Inflammatory macrophage treated with lipopolysaccharide for 1 hour (primary cell): Measurements from ENCODE around the gene AGAP5.

Source experiments
- DNase-seq, 2 donors: peaks; one replicate each; pipeline ENCODE4 v3.0.0-alpha.2; 2020 to 2022

AGAP5 gene

DNA sequence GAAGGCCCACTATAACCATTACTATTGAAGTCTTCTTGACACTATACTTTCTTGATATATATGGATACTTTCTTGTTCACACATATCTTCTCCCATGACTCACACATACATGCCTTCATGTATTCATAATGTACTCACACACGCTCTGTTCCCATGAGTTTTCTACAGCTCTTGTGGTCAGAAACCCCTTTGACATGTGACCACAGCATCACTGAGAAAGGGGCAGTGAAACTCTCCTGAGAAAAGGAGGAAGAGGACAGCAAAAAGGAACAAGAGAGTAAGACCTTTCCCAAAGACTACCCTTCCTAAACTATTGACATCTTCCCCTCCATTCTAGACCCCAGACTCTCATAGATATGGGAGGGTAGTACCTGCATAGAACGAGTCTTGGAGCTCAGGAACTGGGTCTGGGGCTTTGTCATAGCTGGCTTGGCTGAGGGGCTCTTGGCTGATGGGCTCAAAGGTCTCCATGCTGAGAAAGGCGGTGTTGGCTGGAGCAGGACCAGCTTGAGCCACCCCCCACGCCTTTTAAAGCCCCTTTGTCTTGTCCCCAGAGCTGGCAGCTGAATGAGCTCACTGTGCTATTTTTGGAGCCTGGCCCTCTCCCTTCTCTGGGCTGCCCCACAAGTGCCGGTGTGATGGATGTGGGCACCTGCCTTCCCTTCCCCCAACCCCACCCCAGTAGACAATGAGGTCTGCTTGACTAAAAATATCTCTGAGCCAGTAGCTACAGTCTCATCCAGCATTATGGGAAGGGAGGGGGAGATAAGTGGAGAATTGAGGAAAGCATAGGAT is 47.2 kb downstream of the AGAP5 start:
- peak; percentile 48 to 59 for DNase-seq

DNA sequence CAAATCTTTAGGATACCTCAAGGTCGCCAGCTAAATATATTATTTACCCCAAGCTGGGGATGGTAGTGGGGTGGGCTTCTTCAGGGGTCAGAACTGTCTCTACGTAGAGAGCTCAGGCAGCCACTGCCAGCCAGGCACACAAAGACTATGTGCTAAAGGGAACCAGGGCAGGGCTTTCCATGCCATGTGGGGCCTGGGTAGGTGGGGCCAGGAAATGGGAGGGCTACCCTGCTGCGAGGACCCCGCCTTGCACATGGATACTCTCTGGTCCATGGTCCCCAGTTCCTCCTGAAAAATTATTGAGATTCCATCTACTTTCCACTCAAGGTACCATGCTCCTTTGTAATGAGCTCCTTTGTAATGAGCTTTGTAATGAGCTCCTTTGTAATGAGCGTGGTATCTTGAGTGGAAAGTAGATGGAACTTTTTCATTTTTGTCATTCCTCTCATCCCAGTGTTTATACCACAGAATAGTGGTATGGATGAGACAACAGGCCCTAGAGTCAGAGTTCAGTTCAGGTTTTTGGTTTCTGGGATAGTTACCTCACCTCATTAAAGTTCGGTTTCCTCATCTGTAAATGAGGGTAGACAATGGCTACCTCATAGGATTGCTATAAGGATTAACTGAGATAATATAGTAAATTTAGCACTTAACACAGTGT is 47.9 kb downstream of the AGAP5 start:
- no peak for DNase-seq

DNA sequence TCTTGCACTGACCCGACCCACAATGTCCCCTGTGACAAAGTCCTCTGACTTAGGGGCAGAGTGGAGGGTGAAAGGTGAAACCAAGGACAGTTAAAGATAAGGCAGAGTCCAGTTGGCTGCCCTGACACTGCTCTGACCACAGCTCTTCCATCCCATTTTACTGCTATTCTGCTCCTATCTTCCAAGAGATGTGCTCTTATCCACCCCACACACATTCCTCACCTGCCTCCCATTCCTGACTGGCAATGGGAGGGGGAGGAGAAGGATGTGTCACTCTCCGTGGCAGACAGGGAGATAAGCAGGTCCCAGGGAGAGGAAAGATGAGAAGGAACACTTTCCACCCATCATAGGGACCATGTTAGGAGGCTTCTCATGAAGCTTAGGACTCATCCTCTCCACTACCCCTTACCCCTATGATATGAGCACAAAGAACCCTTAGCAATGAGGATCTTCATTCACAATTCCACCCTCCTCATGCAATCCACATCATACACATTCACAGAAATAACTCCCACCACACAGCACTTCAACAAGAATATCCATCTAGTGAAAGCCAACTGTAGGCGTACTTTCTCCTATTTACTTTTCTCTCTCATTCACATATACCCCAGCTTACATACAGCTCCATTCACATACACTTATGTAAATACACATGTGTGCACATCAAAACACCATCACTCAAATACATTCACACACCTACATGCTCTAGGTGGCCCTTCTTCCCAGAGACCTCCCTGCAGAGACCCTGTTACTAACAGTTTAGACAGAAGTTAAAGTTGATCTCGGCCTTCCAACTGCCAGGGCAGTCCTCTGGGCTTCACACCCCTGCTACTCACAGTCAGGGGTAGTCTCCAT is 48.7 kb downstream of the AGAP5 start:
- no peak for DNase-seq

DNA sequence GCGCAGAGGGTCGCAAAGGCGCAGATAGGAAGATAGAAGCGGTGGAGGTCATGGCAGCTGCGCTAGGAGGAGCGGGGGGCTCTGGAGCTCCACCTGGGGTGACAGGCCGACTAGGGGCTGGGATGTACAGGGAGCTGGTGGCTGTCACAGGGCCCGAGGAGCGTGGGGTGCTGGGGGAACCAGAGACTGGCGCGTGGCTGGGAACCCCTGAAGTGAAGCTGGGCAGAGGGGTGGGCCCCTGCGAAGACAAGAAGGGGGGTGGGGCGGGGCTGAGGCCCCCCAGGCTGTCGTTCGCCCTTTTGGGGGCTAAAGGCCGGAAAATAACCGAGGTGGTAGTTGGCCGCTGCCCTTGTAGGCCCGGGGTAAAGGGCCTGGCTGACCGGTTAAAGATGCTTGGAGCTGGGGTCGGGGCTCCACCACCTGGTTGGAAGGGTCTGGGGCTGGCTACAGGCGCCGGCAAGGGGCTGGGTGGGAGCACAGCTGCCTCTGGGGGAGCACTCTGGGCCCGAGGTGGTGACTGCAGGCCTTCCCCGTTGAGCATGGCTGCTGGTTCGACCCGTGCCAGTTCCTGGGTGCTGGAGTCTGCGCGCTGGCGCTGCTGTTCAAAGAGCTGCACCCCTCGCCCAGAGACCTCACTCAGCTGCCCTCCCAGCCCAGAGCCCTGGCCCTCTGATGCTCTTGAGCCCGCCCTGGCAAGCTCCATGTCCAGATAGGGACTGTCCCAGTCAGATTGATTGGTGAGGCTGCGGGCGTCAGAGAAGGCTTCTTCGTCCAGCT is 49.8 kb downstream of the AGAP5 start:
- no peak for DNase-seq

DNA sequence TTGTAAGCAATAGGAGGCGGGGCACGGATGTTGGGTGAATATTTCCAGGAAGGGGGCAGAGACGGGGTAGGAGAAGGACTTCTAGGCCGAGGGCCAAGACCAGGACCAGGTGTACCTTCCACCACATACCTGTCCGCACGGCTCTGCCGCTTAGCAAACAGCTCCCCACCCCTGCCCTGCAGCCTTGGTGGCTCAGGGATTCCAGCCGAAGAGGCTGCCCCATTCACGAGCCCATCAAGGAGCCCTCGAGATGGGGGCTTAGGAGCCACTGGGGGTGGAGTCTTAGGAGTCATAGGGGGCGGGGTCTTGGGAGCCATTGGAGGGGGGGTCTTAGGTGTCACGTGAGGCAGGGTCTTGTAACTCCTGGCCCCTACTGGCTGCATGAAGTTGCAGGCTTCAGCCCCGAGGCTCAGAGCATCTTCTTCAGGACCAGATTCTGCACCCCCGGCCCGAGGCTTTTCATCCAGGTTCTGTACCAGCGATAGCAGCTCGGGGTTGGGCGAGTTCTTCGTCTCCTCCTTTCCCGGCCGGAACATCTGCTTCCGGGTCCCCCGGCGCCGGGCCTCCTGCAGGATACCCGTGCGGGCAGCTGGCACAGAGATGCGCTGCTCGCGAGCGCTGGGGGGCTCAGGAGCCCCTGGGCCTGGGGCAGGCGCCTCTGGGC is 50.6 kb downstream of the AGAP5 start:
- no peak for DNase-seq

DNA sequence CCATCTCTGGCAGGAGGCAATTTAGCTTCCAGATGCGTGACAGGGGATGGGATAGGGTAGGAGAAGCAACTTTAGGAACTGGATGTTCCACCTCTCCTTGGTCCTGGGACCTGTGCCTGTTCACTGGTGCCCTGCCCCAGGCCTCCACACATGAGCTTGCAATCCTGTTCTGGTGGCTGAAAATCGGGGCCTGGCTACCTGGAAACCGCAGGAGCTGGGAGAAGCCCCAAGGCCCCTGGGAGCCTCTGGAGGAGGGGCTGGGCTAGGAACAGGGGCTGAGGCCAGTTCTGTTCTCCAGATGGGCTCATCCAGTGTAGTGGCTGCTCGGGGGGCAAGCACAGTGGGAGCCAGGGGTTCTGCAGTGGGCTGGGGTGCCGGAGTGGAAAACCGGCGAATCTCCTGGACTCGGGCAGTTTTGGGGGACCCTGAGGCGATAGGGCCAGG is 51.3 kb downstream of the AGAP5 start:
- no peak for DNase-seq

DNA sequence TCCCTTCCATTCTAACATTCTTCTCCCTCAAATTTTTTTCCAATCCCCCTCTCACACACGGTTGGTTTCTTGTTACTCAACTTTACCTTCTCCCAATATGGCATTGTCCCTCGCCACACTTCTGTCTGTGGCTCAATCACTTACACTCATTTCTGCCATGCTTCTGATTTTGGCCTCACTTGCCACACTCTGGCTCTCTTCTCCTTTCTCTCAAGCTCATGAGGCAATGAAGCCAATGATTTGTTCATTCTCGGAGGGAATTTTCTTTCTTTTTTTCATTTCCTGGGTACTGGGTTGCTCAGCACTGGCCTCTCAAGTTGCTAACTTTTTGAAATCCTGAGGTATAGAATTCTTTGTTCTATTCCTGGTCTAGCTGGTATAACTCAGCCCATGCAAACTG is 52.7 kb downstream of the AGAP5 start:
- peak; percentile 78 to 81 for DNase-seq

DNA sequence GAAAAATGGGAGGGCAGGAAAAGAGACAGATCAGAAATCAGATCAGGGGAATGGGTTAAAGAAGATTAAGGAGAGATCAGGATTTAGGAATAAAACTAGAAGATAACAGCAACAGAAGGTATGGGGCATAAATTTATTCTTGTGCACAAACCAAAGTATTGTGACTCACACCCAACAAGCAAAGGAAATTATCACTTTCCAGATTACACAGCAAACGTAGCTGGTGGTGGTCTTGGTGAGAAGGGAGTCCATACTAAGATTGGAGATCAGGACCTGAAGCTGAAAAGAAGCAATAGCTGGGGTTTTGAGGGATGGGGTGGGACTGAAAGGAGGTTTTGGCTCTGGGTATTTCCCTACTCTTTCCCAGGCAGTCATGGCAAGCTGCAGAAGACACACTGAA is 53.1 kb downstream of the AGAP5 start:
- no peak for DNase-seq

DNA sequence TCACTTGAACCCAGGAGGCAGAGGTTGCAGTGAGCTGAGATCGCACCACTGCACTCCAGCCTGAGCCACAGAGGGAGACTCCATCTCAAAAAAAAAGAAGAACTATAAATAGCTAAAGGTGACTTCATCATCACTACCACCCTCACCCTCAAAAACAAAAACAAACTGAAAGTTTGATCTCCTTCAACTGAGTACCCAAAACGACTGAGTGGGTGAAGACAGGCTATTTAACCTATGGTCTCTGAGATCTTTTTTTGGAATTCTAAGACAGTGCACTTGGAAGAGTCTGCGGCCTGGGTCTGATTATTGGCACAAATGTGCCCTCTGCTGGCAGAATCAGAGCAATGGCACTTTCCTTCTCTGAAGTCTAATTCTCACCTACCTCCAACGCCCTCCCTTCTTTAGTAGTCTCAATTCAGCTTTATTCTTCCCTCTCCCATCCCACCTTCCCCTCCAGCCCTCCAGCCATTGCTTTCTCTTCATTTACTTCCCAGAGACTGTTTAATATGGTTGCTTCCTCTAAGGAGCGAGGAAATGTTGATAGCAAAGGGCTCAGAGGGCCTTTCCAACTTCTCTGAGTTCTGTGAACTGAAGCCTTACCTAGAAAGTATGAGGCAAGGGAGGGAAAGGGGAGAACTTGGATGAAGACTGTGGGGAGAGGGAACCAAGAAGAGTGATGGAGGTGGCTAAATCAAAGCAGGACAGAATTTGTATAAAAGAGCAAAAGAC is 53.7 kb downstream of the AGAP5 start:
- peak; percentile 49 to 66 for DNase-seq

DNA sequence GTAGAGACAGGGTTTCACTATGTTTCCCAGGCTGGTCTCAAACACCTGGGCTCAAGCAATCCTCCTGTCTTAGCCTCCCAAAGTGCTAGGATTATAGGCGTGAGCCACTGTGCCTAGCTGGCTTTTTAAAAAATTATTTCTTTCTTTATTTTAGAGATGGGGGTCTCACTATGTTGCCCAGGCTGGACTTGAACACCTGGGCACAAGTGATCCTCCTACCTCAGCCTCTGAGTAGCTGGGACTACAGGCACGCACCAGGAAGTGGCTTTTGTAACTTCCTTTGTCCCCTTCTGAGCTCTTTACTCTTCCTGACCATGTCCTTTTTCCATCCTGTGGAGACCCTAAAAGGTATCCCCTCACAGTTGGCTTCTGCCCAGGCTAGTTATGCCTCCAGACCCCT is 54.5 kb downstream of the AGAP5 start:
- DNase-seq, result no peak

DNA sequence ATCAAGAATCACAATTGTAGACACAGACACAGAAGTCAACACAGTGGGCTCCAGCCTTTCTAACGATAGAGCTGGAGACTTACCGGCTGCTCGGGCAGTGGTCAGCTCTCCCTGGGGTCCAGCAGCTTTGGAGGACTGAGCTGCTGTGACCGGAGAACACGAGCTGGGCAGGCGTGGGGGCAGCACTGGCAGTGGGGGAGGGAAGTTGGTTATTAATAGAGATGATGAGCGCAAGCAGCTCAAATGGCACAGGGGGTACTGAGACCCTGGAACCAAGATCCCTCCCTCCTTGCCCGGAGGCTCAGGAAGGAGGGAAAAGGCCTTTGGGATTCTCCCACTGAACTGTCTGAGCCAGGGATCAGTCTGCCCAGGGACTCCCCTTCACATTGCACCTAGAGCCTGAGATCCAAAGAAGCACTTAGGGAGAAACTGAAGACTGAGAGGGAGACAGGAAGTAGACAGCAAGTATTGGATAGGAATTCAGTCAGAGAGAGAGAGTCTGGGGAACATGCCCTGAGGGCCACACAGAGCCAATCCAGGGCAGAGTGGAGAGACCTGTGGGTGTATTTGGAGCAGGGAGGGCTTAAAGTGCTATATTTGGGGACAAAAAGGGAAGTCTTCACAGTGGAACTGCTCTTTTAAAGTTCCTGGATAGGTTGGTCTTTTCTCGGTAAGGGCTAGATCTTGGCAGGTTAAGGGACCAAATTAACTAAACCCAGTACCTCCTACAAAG is 56.4 kb downstream of the AGAP5 start, which contains the start of gene MYOZ1:
Gene MYOZ1 (minus strand): TSS at position 147 of the 733 bp plus-strand sequence. CDS start 1,457 bp downstream, outside the sequence.
- DNase-seq, result peak; percentile 49 to 73

DNA sequence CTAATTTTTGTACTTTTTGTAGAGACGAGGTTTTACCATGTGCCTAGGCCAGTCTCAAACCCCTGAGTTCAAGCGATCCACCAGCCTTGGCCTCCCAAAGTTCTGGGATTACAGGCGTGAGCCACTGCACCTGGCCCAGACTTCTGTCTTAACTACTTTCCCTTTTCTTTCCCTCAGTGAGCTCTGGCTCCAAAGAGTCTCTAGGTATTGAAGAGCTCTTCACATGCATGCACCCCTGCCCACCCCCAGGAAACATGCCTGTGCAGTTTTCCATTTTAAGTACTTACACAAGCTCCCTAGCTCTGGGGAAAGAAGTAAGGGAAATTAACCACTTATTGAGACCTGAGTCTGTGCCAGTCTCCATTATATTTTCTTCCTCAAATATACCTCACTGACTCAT is 58.6 kb downstream of the AGAP5 start:
- no peak for DNase-seq

DNA sequence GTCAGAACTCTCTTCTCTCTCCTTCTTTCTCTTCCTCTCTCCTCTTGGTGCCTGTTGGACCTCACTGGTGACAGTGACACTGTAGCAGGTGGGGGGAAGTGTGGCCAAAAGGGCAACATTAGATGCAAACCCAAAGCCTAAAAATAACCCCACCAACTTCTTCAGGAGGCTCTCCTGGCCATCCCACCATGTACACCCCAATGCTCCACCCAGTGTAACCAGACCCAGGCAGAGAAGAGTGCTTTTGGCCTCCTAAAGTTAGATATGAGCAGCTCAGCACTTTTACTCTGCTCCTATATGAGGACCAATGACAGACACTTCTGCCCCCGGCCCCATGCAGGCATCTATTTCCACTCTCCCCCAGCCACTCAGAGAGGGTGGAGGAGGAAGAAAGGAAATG is 62.1 kb downstream of the AGAP5 start:
- DNase-seq, result no peak

DNA sequence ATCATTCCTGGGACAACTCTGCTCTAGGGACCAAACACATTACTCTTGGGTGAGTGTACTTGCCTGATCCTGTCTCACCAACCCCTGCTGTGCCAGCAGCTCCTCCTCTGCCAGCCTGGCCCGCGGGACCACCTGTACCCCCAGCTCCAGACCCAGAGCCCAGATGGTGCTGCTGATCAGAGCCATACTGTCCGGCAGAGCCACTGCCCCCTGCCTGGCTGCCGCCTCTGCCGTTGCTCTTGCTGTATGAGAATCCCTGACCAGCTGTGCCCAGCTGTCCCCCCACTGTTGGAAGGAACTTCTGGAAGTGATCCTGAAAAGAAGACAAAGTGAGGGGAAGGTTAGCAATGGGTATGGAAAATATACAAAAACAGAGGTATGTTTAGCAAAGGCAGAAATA is 63.5 kb downstream of the AGAP5 start:
- no peak for DNase-seq

DNA sequence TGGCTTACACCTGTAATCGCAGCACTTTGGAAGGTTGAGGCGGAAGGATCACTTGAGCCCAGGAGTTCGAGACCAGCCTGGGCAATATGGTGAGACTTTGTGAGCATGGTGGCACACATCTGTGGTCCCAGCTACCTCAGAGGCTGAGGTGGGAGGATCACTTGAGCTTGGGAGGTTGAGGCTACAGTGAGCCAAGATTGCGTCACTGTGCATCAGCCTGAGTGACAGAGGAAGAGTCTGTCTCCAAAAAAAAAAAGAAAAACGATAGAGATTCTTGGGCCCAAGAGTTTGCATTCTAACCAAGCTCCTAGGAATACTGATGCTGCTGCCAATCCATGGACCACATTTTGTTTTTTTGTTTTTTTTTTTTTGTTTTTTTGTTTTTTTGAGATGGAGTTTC is 68.7 kb downstream of the AGAP5 start:
- DNase-seq, result no peak

DNA sequence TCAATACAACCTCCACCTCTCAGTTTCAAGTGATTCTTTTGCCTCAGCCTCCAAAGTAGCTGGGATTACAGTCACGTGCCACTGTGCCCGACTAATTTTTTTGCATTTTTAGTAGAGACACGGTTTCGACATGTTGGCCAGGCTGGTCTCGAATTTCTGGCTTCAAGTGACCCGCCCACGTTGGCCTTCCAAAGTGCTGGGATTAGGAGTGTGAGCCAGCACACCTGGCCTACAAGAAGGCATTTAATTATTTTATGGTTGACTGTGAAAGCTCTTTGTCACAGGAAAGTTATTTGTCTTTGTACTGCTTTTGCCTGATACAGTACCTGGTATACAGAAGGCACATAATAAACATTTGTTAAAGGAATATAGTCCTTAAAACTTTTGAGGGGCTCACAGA is 69.5 kb downstream of the AGAP5 start:
- no peak for DNase-seq

DNA sequence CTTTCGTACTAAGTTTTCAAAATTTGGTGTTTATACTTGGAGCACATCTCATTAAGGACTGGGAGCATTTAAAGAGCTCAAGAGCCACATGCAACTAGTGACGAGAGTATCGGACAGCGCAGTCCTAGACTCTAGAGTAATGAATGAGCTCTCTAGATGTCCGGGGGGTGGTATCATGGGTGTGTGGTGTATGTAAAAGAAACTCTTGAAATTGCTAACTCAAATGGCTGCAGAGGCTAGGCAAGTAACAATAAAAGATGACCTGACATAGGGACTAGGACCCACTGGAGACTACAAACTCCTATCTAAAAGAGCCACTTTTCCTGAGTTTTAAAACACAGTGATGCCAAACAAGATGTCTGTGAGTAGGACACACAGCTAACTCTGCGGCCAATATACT is 70.6 kb downstream of the AGAP5 start:
- DNase-seq, result no peak

DNA sequence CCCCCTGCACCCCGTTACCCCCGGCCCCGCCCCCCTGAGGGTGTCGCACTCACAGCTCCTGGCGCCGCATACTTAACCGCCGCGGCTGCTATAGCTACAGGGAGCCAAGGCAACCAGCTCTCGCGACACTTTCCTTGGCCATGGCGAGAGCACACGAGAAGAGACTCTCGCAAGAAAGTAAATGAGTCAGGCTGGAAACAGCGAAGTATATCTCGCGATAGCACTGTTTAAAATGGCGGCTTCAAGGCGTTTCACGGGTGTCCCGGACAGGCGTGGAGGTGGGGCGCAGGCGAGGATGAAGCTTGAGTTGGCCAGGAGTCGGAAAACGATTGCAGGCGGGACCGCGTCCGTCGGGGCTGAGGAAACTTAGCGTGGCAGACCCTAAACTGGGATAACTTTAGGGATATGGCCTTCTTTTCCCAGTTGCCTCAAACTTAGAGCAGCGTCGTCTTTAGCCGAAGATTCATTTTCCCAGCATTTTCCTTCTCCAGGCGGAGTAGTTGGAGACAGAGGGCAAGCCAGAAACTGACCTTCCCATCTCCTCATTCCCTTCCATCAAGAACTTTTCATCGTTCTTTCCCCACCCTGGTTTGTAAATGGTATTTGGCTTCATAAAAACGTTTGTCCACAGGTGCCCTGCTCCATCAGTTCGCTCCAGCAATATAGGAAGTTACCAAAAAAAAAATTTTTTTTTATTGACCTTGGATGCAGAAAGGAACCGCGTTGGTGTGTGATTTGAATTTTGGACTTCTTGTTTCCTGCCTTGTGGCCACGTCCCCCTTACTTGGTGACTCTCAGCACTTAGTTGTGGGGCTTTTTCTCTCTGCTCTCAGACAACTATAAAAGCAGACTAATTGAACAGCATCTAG is 71.8 kb downstream of the AGAP5 start:
- DNase-seq, result peak; percentile 96 to 99
